Activated T-cell treated with anti-CD3 and anti-CD28 coated beads for 24 hours (primary cell): ENCODE measurements around the gene DNAJC18.
"Not testable (repeated sequence)": the region's sequence is repeated elsewhere in the genome, so short reads cannot be mapped to it uniquely, and the experiment has no call there.

ENCODE experiments used
- DNase-seq: peaks from one replicate; pipeline ENCODE4 v3.0.0-alpha.2; 2020; ENCODE audit warnings: low read depth

DNAJC18 gene

GRCh38 chr5:139386956-139387355 lies 52.4 kb downstream of the DNAJC18 start:
- DNase-seq = not testable (repeated sequence)

- no peak for DNase-seq
Observed at GRCh38 chr5:139386050-139386438, 53.3 kb downstream of the DNAJC18 start.

- DNase-seq = no peak
Observed at GRCh38 chr5:139385061-139386049, 54.0 kb downstream of the DNAJC18 start.

- no peak for DNase-seq
Observed at GRCh38 chr5:139384591-139385051, 54.7 kb downstream of the DNAJC18 start.

- DNase-seq = no peak
Observed at GRCh38 chr5:139383993-139384590, 55.2 kb downstream of the DNAJC18 start.

- DNase-seq = no peak
Observed at GRCh38 chr5:139383275-139383992, 55.9 kb downstream of the DNAJC18 start, which contains the start of gene SLC23A1. TSS of gene SLC23A1 (minus strand) at chr5:139383297. CDS start at chr5:139383253, 44 bp downstream.

- no peak for DNase-seq
Observed at GRCh38 chr5:139382807-139383206, 56.5 kb downstream of the DNAJC18 start.

- DNase-seq = no peak
Observed at GRCh38 chr5:139381837-139382761, 57.2 kb downstream of the DNAJC18 start.

GRCh38 chr5:139379626-139380449 lies 59.5 kb downstream of the DNAJC18 start:
- no peak for DNase-seq

- DNase-seq = no peak
Observed at GRCh38 chr5:139378941-139379361, 60.4 kb downstream of the DNAJC18 start.

- DNase-seq = no peak
Observed at GRCh38 chr5:139378101-139378825, 61.1 kb downstream of the DNAJC18 start.

GRCh38 chr5:139377226-139377625 lies 62.1 kb downstream of the DNAJC18 start:
- no peak for DNase-seq

- no peak for DNase-seq
Observed at GRCh38 chr5:139376364-139376763, 63.0 kb downstream of the DNAJC18 start.

- no peak for DNase-seq
Observed at GRCh38 chr5:139374909-139375308, 64.4 kb downstream of the DNAJC18 start.

- no peak for DNase-seq
Observed at GRCh38 chr5:139371482-139372435, 67.6 kb downstream of the DNAJC18 start.

GRCh38 chr5:139369181-139369580 lies 70.1 kb downstream of the DNAJC18 start:
- DNase-seq = no peak

- no peak for DNase-seq
Observed at GRCh38 chr5:139368613-139369012, 70.7 kb downstream of the DNAJC18 start.

- DNase-seq = no peak
Observed at GRCh38 chr5:139364466-139364865, 74.9 kb downstream of the DNAJC18 start.
